ENCODE data around the gene KLK3. TPM values are rescaled to one million over a fixed set of nuclear protein-coding genes. Genes with fewer than 3 reads are reported as not detected.
A peak's percentile ranks its signal among the peaks of the same experiment; 100 is the strongest.

KLK3 gene
- total and polyA plus RNA-seq, 2 of the 8 experiments (the other 6 are each of a cell fraction or from before 2014, with no cell fraction given) = 0.08 TPM; not detected in 1

GRCh38 chr19:50908336-50908735 is 53.6 kb downstream of the KLK3 start:
- 0 out of 2 replicates have a peak overlapping the region, but pooled peaks have one; percentile 26 for H2AFZ ChIP-seq (ENCODE audit: low read length)
- H3K9me3 ChIP-seq (ENCODE audit: insufficient read depth in 2 of 2, low read depth in 1 of 2, low read length in 1 of 2) = no peaks in the 10 kb centered on the region
- H4K5ac ChIP-seq (ENCODE audit: insufficient read length, low read depth, low read length) = no peak overlapping the region
- no peak overlapping the region; the same call in 1 of the 2 replicates for H2BK15ac ChIP-seq (ENCODE audit: low read length)
- no peak overlapping the region for H3K56ac ChIP-seq (replicated peaks; ENCODE audit: insufficient read length, low read depth, low read length)
- peak overlapping the region in 1 of 2 experiments; percentile 68; a peak in 1 of 4 replicates for H3K4me2 ChIP-seq (ENCODE audit: insufficient read depth in 1 of 2, low read depth in 2 of 2, low read length in 2 of 2)
- POLR2A ChIA-PET (ENCODE audit: partially characterized antibody) = interaction anchor here (1.4 to 5.3 kb wide), 3 partner anchors 68 to 113 kb away, joined by 3 to 36 read pairs (median 26); no protein-coding TSS in a partner anchor
- H4K91ac ChIP-seq (replicated peaks; ENCODE audit: insufficient read length, low read length) = peak overlapping the region; percentile 5
- WGBS, 2 experiments (ENCODE audit: extremely low coverage in 1 of 2, insufficient coverage in 1 of 2, insufficient read length in 1 of 2, insufficient replicate concordance in 2 of 2, low coverage in 1 of 2, low lambda C conversion rate in 2 of 2, missing lambda C conversion rate in 1 of 2) = 92% methylated on average over 21 of the region's 25 CpGs; no CpG with 5 or more reads in 1 of the 2 experiments
- TF ChIP-seq TAF7 (optimal IDR thresholded peaks at IDR 0.05; ENCODE audit: borderline replicate concordance, low read depth, low read length) (no peak), CBX8 (IDR thresholded peaks at IDR 0.05; ENCODE audit: borderline replicate concordance, low read depth, low read length) (no peak), GABPA (IDR thresholded peaks at IDR 0.05; ENCODE audit: borderline replicate concordance, insufficient read depth, low read length) (no peak), KDM4A (IDR thresholded peaks at IDR 0.05; ENCODE audit: low read depth, low read length, severe bottlenecking) (no peak)
- no peaks in the 10 kb centered on the region for H3K79me1 ChIP-seq (ENCODE audit: low read depth, low read length)
- peaks cover 18 to 36% (median 30%) of the 10 kb centered on the region in 4 experiments for H3K27me3 ChIP-seq (replicated peaks in 1 of 4; ENCODE audit: control insufficient read depth in 3 of 4, extremely low read depth in 1 of 4, insufficient read depth in 3 of 4, low read length in 3 of 4)
- H3K14ac ChIP-seq (ENCODE audit: insufficient read length) = no peak overlapping the region
- H4K20me1 ChIP-seq (replicated peaks in 1 of 2; ENCODE audit: control insufficient read depth in 1 of 2, insufficient read depth in 2 of 2, low read length in 2 of 2) = peaks cover 0 to 2% of the 10 kb centered on the region in 2 experiments
- H3K4ac ChIP-seq (replicated peaks; ENCODE audit: insufficient read length, low read depth, low read length) = no peak overlapping the region
- H2BK12ac ChIP-seq (ENCODE audit: low read depth, low read length) = 0 out of 2 replicates have a peak overlapping the region, but pooled peaks have one; percentile 1
- H3K4me3 ChIP-seq (ENCODE audit: extremely low read depth in 1 of 4, insufficient read depth in 2 of 4, low read depth in 3 of 4, low read length in 4 of 4) = no peak overlapping the region
- no peak overlapping the region for H2BK20ac ChIP-seq (ENCODE audit: low read length)
- peaks cover 0 to 14% (median 9%) of the 10 kb centered on the region in 4 experiments; a peak in 5 of 7 replicates for H3K4me1 ChIP-seq (replicated peaks in 1 of 4; ENCODE audit: control insufficient read depth in 3 of 4, insufficient read depth in 4 of 4, low read length in 3 of 4)
- no peak overlapping the region; the same call in 1 of the 2 replicates for H4K8ac ChIP-seq (ENCODE audit: extremely low read depth, insufficient read depth, low read length)
- H3K79me2 ChIP-seq (ENCODE audit: control insufficient read depth in 1 of 2, insufficient read depth in 2 of 2, low read length in 2 of 2) = no peaks in the 10 kb centered on the region
- FAIRE-seq = no peak
- CTCF ChIA-PET (ENCODE audit: partially characterized antibody) = interaction anchor here (0.8 to 3.5 kb wide), 8 partner anchors 14 to 239 kb away, joined by 3 to 22 read pairs (median 3); no protein-coding TSS in a partner anchor
- H3K9ac ChIP-seq (replicated peaks in 1 of 4; ENCODE audit: extremely low read depth in 1 of 4, low read depth in 3 of 4, low read length in 3 of 4) = no peak overlapping the region; a peak in 1 of 7 replicates
- DNase-seq (ENCODE audit: low read depth in 1 of 2, low spot score in 2 of 2) = no peak
- no peak overlapping the region for H2AK5ac ChIP-seq (ENCODE audit: low read depth, low read length)
- H3K23ac ChIP-seq (ENCODE audit: insufficient read length) = no peak overlapping the region
- H3K18ac ChIP-seq (ENCODE audit: extremely low read depth, low read length) = no peak overlapping the region
- H2BK5ac ChIP-seq (ENCODE audit: low read depth, low read length) = no peak overlapping the region
- H3K27ac ChIP-seq (ENCODE audit: low read depth, low read length) = no peak overlapping the region
- no peak overlapping the region for H2BK120ac ChIP-seq (replicated peaks; ENCODE audit: low read depth, low read length)
- H3K23me2 ChIP-seq (ENCODE audit: low read depth, low read length) = peaks cover 16% of the 10 kb centered on the region
- no peaks in the 10 kb centered on the region for H3K36me3 ChIP-seq (ENCODE audit: control insufficient read depth in 2 of 4, insufficient read depth in 4 of 4, low read length in 3 of 4)

All from H1 (cell line).